Islet of Langerhans (tissue), 1 donor: ENCODE results near the gene LYPLA2.
"Not testable (repeated sequence)": the region's sequence is repeated elsewhere in the genome, so short reads cannot be mapped to it uniquely, and the experiment has no call there.

Experiments used
- FAIRE-seq: peaks from one replicate; lab custom pipeline; 2011; peaks lifted over from hg19 to GRCh38; lab: Jason Lieb, UNC

LYPLA2 gene

DNA sequence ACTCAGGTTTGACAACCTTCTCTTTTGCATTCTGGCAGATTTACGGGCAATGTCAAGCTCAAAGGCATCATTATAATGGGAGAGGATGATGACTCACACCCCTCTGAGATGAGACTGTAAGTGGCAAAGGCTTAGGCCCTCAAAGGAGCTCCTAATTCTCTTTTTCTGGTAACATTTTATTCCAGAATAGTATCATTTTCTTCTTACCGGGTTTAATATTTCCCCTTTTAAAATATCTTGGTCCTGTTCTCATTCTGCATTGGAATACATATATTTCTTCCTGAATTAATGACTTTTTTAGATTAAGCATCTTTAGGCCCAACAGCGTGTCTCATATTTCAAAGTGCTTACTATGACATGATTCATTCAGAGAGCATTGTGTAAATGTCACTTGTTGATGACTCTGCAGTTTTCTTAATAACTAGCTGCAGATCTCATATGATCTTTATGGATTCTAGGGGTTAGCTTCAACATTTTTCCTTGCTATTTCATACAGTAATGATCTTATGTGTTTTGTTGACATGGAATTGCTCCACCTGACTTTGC lies 11.0 kb upstream of the LYPLA2 start:
- peak; percentile 65 for FAIRE-seq

DNA sequence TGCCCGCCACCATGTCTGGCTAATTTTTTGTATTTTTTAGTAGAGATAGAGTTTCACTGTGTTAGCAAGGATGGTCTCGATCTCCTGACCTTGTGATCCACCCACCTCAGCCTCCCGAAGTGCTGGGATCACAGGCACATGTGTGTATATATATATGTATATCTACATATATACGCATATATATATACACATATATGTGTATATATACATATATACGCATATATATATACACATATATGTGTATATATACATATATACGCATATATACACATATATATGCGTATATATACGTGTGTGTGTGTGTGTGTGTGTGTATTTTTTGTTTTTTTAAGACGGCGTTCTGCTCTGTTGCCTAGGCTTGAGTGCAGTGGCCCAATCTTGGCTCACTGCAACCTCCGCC lies 7.8 kb upstream of the LYPLA2 start:
- FAIRE-seq: not testable (repeated sequence)

DNA sequence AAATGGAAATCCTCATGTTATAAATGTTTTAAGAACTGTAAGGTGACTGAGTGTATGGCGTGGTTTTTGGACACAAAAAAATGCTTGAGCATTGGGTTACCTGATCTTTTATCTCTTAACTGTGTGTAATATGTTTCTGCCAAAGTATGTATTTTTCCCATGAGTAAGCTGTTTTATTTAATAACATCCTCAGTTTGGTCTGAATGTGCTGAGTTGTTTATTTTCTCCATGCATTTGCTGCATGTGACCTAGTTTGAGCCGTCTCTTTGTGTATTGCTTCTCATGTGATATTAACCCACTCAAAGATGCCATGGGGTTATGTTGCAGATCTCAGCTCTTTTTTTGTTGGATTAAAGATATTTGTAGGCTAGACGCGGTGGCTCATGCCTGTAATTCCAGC lies 6.1 kb upstream of the LYPLA2 start:
- peak; percentile 38 for FAIRE-seq

DNA sequence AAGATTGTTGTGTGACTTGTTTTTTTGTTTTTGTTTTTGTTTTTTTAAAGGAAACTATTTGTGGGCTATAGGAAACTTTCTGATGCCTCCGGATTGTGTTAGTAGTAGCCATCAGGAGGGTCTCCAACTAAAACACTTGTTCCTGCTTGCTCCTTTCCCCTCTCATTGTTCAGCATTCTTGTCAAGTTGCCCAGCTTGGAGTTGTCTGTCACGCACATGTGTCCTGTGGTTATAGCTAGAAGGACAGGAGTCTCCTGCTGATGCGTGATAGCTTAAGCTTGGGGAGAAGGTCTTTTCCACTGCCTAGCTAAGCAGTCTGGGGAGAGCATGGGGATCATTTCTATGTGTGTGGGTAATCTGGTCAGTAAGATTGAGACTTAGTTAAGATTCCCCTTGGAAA lies 3.2 kb upstream of the LYPLA2 start:
- FAIRE-seq: no peak

DNA sequence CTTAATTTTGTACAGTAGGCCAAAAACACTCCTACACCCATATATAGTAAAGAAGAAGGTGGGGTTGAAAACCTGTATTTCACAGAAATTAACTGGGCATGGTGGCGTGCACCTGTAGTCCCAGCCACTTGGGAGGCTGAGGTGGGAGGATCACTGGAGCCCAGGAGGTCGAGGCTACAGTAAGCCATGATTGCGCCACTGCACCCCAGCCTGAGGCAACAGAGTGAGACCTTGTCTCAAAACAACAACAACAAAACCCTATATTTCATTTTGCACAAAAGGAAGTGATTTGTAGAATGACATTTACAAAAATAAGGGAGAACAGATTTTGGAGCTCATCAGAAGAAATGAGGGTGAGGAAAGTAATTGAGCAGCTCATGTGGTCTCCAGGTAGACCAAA lies 2.2 kb upstream of the LYPLA2 start:
- FAIRE-seq: no peak

DNA sequence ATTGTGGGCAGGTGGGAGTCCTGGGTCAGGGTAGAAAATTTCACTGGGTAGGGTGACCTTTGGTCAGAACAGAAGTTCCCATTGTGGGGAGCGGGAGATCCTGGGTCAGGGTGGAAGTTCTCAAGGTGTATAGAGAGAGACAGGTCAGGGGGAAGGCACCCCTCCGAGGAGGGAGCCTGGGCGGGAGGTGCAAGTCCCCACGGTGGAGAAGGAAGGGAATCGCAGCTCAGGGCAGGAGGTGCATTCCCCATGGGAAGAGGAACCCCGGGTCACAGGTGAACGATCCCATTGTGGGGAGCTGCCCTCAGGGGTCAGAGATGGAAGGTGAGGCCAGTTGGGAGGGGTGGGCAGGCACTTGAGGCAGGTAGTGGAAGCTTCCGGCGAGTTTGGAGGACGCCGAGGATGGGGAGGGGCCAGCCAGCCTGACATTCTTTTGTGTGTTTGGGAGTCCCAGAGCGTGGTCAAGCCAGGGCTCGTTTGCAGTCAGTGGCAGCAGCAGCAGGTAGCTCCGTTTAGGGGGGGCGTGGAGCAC lies 637 bp downstream of the LYPLA2 start:
- no peak for FAIRE-seq

DNA sequence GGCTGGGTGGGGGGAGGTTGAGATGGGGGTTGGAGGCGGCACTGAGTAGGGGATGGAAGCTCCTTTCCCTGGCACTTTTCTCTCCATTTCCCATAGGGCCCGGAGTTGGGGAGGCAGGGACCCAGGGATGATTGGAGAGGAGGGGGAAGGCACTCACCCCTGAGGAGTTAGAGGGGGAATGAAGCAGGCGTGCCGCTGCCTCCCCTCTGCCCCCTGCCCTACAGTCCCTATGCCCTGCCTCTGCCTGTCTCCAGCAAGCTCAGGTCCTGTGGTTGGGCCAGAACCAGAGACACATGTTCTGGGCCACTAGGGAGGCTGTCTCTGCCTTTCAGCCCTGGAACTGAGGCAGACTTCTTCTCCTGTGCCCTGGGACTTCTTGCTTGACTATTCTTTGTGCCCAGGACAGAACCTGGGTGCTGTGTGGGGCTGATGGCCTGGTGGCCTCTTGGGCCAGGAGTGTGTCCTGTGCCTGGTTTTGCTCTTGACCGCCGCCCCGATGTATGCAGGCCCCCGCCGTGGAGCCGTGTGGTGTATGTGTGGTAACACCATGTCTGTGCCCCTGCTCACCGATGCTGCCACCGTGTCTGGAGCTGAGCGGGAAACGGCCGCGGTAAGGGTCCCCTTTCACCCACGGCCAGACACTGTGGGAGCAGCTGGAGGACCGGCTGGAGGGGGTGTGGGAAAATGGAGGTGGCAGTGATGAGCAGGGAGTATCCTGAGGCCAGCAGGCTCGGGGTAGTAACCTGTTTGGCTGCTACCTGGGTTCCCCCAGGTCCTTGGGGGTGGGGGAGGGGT lies 1.4 kb downstream of the LYPLA2 start:
- FAIRE-seq: no peak

DNA sequence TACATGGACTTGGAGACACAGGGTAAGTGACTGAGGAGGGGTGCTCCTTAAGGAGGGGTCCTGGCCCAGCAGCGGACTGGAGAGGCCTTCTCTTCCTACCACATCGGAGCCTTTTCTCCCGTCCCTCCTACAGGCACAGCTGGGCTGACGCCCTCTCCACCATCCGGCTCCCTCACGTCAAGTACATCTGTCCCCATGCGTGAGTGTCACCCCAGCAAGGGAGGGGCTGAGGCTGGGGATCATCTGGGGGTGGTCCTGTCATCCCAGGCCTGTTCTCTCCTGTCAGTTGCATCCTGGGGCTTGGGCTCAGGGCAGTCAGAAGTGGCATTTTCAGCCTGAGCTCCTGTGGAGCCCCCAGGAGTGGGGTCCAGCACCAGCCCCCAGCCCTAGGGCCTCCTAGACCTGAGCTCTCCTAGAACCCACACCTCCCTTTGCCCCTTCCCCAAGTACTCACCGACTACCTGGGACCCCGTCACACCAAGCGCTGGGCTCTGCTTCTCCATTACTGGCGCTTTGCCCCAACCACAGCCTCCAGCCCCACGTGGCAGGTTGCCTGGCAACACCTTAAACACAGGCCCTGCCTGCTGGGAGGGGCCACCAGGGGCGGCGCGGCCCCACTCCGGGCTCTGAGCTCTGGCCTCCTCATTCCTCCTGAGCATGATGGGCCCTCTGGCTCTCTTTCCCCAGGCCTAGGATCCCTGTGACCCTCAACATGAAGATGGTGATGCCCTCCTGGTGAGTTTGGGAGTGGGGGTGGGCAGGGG lies 2.3 kb downstream of the LYPLA2 start:
- no peak for FAIRE-seq

DNA sequence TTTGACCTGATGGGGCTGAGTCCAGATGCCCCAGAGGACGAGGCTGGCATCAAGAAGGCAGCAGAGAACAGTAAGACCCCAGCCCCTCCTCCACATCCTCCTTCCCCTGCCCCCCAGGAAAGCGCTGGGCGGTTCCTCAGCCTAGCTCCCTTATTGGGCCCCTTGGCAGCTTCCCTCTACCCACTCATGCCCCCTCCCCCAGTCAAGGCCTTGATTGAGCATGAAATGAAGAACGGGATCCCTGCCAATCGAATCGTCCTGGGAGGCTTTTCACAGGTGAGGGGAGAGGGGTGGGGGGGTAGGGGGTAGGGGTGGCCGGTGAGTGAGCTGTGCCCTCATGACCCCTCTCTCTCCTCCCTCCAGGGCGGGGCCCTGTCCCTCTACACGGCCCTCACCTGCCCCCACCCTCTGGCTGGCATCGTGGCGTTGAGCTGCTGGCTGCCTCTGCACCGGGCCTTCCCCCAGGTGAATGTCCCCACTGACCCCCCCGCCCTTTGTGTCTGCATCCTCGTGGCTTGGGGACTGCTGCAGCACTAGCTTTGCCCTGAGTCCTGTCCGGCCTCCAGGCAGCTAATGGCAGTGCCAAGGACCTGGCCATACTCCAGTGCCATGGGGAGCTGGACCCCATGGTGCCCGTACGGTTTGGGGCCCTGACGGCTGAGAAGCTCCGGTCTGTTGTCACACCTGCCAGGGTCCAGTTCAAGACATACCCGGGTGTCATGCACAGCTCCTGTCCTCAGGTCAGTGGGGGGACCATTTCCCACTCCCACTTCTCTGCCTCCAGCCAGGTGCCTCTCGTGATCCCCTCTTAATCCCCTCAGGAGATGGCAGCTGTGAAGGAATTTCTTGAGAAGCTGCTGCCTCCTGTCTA lies 3.2 kb downstream of the LYPLA2 start:
- no peak for FAIRE-seq

DNA sequence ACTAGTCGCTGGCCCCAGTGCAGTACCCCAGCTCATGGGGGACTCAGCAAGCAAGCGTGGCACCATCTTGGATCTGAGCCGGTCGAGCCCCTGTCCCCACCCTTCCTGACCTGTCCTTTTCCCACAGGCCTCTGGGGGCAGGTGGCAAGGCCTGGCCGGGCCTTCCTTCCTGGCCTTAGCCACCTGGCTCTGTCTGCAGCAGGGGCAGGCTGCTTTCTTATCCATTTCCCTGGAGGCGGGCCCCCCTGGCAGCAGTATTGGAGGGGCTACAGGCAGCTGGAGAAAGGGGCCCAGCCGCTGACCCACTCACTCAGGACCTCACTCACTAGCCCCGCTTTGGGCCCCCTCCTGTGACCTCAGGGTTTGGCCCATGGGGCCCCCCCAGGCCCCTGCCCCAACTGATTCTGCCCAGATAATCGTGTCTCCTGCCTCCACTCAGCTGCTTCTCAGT lies 3.8 kb downstream of the LYPLA2 start:
- not testable (repeated sequence) for FAIRE-seq

DNA sequence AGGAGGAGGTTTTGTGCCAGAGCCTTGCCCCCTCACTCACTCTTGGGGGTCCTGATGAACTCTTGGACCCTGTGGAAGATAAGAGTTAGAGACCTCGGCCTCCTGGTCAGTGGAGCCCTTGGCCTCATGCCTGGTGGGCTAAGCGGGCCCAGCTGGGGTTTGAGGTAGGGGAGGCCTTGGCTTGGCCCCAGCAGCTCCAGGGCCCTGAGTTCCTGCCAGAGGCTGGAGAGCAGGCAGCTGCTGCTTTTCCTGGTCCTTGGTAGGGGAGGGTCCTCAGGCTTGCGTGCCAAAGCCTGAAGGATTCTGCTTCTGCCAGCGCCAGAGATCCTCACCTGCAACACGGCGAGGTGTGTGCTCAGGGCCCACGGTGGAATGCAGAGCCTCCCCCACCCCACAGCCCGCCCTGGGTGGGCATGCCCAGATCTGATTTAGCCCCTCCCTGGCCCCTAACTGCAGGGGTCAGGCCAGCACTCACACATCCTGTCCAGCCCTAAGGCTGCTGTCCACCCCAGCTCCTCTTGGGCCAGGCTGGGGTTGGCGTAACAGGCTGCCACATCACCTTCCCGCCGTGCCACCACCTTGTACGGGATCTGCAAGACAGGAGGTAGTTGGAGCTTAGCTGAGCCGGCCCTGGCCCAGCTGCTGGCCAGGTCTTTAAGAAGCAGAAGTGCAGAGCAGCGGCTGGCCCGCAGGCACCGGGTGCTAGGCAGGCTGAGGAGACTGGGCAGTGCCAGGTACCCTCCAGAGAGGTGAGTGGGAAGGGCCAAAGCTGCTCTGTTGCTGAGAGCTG lies 4.9 kb downstream of the LYPLA2 start:
- FAIRE-seq: no peak

DNA sequence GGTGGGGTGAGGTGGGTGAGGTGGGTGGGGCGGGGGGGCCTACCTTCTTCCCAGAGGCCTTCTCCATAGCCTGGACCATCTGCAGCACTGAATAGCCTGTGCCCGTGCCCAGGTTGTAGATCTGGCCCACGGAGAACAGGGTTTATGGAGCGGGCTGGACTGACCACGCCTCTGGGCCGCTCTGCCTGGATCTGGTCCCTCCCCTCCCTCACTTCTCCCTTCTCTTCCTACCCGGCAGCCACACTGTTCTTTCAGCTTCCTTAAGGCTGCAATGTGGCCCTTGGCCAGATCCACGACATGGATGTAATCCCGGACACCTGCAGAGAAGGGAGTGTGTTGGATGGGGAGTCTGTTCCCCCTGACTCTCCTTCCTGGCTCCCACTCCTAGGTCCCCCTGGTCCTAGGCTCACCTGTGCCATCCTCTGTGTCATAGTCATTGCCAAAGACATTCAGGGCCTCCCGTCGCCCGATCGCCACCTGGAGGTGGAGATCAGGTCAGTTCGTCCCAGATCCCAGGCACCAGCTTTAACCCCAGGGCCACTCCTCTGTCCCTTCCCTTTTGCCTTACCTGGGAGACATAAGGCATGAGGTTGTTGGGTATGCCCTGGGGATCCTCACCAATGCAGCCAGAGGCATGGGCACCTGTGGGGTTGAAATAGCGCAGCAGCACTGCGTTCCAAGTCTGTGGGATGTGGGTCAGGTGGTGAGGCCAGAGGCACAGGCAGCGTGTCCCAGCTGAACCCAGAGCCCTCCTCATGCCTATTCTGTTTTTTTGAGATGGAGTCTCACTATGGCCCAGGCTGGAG lies 5.7 kb downstream of the LYPLA2 start:
- no peak for FAIRE-seq

DNA sequence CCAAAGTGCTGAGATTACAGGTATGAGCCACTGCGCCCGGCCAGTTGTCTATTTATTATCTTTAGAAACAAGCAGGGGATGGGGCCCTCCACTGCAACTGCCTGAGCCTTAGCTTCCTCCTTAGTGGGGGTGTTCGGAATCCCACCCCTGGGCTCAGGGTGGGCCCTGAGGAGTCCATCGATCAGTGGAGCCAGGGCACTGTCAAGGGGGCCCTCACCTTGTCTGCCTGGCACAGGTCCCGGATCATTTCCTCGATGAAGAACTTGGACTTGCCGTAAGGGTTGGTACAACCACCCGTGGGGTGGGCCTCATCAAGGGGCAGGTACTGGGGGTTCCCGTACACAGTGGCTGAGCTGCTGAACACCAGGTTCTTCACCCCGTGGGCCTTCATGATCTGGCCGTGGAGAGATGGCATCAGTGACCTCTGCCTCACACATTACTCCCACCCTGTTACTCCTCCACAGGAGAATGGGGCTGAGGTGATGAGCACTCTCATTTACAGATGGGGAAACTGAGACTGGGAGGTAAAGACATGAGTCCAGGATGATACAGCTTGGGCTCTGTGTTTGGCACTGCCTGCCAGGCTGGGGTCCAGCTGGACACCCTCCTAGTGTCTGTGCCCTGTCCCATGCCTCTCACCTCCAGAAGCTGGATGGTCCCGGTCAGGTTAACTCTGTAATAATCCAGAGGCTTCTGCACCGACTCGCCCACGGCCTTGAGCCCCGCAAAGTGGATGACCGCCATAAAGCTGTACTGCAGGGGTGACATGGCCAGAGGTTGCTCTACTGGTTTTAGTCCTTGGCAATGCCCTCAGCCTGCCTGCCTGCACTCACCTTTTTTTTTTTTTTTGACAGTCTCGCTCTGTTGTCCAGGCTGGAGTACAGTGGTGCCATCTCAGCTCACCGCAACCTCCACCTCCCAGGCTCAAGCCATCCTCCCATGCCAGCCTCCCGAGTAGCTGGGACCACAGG lies 6.8 kb downstream of the LYPLA2 start:
- FAIRE-seq: no peak

DNA sequence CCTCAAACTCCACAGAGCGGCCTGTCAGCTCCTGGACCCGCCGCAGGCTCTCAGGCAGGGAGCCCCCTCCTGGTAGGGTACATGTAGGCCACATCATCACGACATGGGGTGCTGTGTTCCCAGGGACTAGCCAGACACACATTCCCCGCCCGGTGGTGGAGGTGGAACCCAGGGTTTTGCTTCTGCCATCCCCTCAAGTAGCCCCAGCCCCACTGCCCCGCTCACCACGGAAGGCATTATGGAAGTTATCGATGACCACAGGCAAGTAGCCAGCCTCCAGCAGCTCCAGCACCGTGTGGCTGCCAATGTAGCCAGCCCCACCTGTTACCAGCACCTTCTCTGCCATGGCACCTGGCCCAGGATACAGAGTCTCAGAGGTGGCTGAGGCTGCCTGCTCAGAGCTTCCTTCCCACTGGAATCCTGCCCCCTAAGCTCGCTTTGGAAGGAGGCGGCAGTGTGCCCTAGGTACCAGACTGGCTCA lies 7.8 kb downstream of the LYPLA2 start:
- FAIRE-seq: no peak

DNA sequence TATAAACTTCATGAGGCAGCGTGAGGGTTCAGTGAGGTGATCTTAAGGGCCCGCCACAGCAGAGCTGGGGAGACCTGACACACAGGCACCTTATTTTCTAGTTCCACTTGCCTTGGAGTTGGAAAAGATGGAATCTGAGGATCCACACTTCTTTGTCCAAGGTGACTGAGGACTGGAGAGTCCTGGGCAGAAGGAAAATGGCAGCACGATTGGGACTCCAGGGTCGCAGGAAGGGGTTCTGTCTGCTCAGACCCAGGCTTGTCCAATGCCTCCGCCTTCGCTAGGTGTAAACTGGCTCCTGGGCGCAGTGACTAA lies 8.3 kb downstream of the LYPLA2 start:
- FAIRE-seq: no peak

DNA sequence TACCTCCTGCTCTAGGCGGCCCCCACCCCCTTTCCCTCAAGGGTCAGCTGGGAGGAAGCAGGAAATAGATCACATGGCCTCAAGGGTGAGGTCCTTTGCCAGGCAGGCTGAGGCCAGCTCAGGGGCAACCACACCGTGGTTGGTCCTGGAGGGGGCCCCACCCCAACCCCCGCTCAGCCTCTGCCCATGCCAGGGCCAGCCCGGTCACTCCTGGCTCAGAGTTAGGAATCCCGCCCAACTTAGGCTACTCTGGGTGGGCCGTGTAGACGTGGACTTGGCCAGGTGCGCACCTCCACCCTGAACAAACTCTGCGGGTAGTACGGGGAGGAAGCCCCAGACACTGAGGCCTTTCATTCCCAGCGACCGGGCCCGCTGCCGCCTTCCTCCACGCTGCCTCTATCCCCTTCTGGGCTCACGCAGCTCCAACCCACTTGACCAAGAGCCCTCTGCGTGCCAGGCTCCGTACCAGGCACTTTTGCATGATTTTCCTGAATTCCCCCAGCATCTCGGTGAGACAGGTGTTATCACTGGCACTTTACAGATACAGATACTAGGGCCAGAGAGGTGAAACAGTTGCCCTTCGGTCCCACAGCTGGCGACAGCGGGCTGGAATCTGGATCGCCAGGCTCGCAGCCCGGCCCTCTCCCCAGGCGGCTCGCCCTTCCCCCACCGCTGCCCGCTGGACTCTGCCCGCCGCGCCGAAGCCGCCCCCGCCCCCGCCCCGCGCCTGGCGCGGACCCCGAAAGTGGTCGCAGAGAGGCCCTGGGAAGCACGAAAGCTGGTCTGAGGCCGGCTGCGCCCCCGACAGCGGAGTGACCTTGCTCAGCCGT lies 8.8 kb downstream of the LYPLA2 start:
- no peak for FAIRE-seq

DNA sequence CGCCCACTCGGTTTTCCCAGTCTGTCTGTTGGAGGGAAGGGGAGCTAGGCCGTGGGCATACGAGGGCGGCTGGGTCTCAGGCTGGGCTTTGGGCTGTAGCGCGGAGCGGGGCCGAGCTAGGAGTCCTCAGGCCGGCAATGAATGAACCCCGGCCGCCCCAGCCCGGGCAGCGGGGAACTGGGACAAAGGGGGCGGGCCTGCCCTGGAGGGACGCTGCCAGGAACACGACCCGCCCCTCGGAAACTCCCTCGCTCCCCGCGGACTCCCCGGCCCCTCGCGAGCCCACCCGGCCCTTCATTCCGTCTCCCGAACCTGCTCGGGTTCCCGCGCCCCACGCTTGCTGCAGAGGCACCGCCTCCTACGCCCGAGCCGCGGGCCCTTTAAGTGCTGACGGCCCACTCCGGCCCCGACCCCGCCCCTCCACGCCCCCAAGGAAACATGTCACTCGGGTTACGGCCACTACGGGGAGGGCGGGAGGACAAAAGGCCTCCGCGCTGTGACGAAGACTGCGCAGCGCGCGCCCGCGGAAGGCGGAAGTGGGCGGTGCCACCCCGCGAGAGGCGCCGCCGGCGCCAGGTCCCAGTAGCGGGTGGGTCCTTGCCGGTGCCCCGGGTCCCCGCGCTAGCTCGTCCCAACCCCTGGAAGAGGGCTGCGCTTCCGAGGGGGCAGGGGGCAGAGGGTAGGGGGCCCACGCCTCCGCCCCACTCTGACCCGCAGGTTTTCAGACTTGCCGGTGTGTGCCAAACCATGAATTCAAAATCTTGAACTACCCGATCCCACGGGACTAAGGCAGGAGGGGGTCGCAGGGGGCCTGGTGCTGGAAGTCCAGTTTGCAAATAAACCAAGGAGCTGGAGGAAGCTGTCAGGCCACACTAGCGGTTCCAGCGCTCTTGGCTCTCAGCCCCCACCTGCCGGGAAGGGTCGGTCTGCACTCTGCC lies 9.7 kb downstream of the LYPLA2 start, which contains the start of gene GALE:
Gene GALE (minus strand): TSS at position 355 of the 938 bp plus-strand sequence. CDS start 1,747 bp downstream, outside the sequence.
- no peak for FAIRE-seq
